NK-92 treated with Interleukin-12 subunit alpha and Interleukin-12 subunit beta, amount 100 ng/mL, for 24 hours (cell line): ENCODE data around the gene NPHP4.

Source experiments
- DNase-seq: peaks from one replicate; lab custom pipeline; 2025; lab: John Stamatoyannopoulos, UW

NPHP4 gene

DNA sequence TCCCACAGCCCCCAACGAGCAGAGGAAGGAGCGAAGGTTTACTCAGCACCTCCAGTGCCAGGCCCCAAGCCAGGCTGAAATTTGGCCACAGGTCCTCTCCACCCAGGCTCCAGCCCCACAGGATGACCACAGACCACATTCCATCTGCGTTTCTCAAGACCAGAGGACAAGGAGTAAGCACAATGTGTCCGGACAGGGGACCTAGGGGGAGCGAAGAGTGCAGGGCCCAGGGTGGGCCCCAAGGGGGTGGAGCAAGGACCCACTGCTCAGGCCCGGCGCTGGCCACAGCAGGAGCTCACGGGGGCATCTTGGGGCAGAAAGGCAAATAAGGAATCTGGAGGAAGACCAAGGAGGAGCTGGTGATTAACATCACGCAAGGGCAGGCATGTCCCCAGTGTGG is 100.5 kb downstream of the NPHP4 start:
- DNase-seq, result no peak

DNA sequence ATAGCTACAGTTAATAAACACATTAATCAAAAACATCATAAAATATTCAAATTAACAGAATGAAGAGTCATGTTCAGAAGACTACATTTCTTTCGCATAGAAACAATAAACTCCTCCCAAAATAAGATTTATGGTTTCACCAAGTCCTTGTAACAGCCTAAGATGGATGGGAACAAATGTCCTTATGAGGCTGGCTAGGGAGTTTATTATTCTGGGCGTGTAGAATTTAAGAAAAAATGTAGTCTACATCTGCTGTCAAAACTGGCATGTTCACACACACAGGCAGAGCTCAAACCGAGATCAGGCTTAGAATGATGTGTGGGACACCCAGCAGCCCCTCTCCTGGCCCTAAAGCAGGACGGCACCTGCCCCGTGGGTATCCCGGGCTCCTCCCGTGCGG is 101.1 kb downstream of the NPHP4 start:
- DNase-seq, result no peak

DNA sequence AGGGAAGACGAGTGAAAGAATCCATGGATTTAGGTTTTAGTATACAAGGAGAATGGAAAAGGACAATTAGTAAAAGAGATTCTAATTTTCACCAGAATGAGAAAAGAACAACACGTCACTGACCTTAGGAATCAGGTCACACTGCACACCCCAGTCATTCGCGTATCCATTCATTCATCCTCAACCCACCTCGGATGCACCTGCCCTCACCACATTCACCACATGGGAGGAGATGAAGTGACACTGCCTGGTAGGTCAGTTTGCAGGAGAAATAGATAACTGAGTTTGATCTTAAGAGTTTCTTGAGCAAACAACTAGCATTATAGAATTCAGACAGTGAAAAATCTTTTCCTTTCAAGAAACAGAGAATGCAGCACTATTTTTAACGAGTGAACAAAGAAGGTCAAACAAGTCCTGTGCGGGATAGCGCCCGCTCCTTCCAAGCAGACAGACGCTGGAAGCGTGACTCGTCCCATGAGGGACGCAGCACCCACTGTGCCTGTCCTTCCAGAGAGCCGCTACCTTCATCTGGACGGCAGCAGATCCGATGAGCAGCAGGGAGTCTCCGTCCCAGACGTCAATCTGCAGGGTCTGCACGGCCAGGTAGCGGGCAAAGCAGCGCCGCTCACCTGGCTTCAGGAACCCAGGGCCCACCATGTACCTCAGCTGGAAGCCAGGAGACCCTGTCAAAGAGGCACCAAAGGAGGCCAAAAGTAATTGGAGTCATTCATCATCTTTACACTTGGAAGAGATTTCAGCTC is 101.7 kb downstream of the NPHP4 start:
- DNase-seq, result no peak

DNA sequence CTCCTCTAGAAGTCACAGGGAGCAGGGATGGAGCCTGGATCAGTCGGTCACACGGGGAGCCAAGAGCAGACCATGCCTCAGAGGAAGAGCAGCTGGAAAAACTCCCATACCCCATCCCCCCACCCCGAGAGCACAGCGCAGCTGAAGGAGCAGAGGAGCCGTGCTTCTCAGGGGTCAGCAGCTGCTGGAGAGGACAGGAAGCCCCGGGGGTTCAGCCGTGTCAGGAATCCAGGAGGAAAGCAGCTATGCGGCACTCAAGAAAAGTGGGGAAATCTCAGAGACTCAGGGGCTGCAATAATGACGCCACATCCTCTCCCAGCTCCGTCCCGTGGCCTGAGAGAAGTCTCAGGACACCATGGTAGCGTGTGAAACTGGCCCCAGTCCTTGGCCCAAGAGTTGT is 102.3 kb downstream of the NPHP4 start:
- DNase-seq, result no peak

DNA sequence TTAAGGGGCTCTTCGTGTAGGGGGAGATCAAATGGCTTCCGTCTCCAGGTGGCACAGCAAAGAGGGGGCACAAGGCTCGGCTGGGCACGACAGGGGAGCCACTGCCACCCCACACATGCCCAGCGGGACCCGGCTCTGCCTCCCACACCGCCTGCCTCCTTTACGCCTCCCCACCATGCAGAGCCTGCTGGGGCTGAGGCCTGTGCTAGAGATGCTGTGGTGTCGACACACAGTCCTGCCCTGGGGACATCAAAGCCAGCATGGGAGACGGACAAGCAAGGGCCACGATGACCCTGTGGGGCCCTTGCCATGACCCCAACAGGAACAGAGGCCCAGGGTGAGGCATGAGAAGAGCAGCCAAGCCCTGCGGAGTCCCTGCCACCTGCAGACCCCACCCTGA is 102.8 kb downstream of the NPHP4 start:
- no peak for DNase-seq

DNA sequence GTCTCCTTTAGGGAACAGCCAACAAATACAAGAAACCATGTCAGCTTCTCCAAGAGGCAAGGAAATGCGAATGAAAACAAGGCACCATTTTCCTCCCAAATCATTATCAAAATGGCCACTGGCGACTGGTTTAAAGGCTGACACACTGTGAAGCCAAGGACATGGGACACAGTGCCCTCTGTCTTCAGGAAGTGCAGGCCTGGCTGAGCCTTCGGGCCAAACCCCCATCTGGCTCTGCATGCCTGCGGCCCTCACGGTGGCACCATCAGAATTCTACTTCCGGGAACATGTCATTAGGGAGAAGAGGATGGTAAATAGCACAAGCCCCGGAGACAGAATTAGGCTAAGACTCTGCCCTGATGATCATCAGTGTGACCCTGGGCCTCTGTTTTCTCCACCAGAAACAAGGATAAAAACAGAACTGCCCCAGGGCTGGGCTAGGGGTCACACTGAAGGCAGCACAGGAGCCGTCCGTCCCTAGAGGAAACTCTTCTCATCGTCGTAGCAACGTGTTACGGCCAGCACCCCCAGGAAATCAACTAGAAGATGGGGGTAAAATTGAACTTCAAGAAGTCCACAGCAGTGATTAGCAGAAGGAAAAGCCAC is 103.5 kb downstream of the NPHP4 start:
- DNase-seq, result no peak

DNA sequence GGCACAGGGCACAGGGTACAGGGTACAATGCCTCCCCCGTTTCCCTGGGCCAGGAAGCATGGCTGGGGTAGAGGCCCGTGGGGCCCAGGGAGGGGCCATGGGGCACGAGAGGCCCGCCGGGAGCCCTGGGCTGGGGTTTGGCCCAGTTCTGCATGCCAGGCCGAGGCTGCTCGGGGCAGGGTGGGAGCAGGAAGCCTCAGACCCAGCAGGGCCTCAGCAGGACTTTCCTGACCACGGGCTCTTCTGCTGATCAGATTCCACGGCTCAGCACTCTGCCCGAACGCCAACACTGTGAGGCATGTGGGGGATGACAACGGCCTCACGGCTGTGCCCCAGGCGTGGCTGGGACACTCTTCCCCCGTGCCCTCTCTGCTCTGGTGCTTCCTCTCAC is 104.3 kb downstream of the NPHP4 start:
- no peak for DNase-seq

DNA sequence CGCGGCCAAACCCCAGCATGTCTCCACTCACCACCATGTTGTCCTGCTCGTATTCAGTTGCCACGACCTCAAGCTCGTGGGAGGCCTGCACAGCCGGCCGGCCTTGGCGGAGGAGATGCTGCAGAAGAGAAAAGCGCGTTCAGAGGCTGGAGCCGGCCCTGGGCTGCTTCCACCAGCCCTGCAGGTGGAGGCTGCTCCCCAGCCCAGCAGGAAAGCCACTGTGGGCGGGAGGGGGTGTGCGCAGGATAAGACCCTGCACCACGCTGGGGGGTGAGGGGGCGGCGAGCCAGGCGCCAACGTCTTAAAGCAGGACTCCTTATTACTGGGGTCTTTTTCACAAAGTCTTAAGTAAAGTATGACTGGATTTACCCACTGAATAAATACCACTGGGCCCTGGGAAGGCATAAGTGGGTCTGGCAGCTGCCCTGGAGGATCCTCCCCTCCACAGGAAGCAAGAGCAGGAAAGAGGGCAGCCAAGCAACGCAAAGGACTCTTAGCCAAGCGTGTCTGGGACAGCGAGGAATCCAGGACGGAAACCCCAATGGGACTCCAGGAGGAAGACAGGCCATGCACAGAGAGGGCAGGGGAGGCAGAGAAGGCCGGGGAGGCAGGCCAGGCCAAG is 104.8 kb downstream of the NPHP4 start:
- DNase-seq, result no peak

DNA sequence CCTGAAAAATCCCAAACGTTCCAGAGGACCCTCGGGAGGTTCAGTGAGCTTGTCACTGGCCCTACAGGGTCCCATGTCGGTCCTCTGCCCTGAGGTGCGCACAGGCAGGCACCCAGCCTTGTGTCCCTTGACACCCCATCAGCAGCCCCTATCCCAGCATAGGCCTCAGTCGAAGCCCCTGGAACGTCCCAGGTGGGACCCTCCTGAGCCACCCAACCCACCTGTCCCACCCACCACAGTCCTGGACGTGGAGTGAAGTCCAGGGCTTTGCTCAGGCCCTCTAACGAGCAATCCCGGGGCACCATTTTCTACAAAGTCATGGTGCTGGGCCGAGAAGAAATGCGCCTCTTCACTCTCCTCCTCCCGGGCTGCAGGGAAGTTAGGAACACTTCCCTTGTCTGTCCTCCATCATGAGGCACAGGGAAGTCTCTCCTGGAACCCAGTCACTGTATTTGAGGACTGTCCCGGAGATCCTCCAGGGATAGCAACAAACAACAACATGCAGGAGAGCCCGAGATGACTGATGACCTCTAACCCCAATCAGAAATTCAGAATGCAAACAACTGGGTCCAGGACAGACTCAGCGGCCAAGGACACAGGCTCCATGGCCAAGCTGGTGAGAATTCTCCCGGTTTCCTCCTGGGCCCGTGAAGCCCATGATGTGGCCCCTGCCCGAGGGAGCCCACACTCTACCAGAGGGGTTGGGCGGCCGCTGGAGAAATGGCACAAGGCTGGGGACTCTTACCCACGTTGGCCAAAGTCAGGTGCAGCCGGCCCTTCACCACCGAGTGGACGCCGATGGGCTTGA is 105.5 kb downstream of the NPHP4 start:
- no peak for DNase-seq

DNA sequence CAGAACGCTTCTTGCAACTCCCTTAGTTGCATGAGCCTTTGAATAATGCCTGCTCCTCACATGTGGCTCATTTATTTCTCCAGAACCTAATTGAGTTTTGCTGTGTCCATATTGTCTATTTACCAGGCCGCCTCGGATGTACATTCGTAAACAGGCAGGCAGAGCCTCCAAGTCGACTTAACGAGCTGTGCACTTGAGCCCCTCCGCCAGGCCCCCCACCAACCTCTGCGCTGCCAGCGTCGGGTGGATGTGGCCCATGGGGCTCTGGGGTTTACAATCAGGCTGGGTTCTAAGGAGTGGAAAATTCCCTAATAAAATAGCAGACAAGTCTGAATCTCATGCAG is 106.1 kb downstream of the NPHP4 start:
- DNase-seq, result no peak

DNA sequence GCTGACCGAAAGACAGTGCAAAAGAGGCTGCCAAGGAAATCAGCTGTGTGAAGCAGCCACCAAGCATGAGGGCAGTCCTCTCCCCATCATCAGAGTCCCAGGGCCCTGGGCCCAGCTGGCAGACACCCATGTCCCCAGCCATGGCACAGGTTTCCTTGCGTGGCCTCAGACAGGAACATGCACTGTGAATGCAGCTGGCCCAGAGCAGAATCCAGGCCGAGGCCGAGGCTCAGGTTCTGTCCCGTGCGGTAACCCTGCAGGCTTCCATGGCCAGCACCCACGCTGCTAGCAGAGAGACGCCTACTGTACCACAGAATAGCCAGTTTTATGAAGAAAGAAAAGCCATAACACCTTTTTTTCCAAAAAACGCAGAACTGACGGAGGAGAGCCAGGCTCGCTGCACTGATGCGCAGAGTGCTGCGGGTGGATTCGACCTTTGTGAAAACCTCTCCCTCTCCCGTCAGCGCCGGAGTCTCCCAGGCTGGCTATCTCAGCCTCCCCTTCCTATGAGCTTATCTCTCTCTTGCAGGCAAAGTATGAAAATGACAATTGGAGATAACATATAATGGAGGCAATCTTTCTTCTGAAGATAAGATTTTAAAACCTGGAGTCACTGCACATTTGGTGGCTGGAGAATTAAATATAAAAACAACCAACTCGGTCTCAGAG is 106.6 kb downstream of the NPHP4 start:
- no peak for DNase-seq

DNA sequence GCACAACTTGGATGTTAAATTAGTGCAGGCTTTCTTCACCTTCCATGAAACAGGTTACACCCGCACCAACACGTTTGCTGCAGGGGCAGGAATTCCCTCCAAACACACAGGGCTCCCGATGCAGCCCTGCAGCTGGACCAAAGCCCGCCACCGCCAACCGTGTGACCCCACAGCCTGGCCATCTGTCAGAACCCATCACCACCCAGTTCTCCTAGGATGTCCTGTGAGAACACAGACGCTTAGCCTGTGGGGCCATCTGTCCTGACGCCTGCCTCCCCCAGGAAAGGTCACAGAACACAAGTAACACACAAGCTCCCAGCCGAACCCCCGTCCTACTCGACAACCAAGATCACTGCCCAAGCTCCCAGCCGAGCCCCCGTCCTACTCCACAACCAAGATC is 108.1 kb downstream of the NPHP4 start:
- DNase-seq, result no peak

DNA sequence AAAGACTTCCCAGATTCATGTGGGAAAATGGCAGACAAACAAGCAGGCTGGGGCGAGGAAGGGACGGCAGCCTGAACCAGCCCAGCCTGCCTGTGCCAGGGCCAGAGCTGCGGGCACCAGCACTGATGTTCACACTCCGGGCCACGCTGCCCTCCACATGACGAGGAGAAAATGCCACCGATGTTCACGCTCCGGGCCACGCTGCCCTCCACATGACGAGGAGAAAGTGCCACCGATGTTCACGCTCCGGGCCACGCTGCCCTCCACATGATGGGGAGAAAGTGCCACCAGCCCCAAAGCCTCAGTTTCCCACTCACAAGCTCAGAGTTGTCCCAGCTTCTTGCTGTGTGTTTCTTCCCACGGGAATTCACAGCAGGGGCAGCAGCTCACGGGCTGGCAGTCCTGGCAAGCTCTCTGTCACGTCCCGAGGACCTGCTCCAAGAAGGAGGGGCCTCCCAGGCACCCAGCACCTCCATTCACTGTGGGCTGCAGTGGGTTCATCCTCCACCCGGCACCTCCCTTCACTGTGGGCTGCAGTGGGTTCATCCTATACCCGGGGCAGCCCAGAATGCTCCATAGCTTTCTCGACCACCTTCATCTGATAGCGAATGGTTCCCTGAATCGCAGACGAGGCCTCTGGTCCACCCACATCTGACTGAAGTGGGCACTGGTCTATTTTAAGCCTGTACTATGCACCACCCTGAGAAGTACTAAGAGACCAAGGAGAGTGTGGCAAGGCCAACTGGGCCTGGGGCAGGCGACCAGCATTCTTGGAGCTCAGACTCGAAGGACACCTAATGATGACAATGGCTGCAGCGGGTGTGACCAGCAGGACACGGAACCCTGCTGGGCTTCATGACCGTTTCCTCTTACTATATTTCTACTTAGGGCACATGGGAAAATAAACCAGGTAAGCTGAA is 108.8 kb downstream of the NPHP4 start:
- no peak for DNase-seq

DNA sequence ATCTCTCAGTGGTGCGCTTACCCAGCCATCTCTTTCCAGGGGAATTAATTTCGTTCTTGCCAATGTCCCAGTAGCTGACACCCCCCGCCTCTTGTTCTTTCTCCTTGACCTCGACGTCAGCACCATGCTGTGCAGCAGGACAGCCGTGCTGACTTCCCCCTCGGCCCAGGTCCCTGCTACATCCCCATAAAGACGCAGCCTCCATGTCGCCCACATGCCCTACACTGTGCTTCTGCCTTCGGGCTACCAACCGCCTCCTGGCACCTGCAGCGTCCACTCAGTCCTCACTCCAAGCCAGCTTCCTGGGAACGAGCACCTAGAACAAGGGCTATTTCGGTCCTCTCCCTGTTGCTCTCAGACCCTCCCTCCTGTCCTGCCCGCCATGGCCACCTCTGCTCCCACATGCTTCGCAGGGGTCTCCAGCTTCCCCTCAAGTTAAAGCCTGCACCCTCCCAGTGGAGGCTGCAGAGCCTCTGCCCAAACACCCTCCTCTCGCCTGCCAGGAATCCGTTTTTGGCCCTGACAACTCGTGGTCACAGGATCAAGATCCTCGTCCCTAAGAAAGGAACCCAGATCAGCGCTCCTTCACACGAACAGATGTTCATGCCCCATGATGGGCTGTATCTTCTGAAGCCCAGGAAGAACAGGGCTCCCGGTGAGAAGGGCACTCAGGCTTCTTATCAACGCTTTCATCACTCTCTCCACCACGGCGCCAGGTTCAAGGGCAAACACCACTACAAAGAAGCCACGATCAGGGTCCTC is 109.7 kb downstream of the NPHP4 start:
- no peak for DNase-seq

DNA sequence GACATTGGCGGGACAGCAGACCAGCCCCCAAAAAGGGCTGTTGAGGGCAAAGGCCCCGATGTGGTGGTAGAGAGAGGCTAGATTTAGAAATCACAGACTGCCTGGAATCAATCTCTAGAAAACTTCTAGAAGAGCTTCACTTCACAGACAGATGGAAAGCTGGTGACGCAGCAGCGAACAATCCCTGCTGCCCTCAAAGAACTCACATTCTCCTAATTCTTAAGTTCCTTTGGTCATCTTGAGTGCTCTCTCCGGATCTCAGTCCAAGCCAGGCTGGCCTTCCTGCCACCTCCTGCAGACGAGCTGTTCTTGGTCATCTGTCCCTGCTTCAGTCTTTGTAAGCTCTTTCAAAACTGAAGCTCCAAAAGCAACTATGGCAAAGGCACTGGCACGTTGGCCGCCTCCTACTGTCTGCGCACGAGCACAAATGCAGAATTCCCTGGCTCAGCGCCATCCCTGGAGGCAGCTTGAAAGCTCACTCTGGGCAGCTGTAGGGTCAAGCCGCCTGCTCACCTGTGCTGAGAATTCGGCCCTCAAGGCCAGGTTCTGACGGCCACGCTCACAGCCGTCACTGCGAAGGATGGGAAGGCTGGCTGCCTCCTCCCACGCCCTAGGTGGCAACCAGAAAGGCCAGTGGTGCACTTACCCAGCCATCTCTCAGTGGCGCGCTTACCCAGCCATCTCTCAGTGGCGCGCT is 110.6 kb downstream of the NPHP4 start:
- DNase-seq, result no peak

DNA sequence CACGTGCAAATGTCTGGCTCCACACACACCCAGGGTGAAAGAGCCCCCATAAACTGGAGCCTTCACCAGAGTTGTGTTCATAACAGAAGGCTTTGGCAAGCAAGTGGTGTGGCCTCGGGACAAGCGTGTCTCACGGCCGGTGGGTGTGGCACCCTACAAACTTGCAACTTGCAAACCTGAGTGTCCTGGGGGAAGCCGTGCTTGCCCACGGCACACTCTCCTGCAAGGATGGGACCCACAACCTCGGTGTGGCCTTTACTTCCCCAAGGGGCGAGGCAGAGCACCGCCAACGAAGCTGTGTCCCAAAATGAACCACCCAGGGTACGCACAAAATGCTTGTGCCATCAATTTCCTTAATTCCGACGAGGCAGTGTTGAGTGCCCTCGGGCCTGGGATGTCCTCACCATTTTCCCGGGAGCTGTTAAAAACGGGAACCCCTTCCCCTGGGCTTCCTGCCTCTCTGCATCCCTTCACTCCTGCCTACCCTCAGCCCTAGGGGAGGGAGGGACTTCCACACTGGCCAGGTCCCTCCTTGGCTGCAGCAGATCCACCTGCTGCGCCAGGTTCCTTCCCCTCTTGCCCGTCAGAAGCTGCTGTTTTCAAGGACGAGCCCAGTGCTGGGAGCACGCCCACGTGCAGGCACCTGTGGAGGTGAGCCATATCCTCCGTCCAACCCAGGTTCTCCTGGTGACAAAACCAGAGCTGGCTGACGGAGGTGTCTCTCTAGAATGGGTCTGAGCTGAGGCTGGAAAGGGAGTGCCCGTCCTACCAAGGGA is 111.4 kb downstream of the NPHP4 start:
- DNase-seq, result no peak

DNA sequence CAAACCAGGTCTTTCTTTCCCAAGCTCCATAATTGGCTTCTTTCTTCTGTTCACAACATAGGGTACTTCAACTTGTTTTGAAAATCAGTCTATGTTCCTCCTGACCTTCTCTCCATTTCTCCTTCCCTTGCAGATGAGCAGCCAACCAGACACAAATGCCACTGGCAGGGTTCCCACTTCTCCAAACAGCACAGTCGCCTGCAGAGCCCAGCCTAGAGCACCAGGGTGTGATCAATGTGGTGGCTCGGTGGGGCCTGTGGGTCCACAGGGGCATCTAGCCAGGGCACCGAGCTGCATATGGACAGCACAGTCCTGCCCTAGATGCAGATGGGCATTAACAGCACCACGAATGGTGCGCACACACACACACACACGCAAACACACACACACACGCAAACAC is 112.8 kb downstream of the NPHP4 start:
- DNase-seq, result no peak

DNA sequence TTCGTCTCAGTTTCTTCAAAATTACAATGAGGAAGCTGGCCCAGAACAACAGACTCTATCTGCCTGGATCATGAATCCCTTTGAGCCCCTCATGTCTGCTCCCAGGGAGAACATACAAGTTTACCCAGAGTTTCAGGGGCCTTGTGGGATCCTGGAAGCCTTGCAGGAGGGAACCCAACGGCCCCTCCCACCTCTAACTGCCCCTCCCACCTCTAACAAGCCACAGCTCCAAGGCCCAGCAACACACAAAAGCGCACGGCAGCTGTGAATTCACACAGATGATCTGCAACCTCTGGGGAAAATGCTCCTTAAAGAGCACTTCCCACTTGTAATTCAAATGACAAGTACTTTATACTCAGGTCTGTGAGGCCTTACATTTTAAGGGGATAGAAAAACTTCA is 113.3 kb downstream of the NPHP4 start:
- DNase-seq, result no peak
